Measurements from ENCODE around the gene TRIB2. TPM values are rescaled to one million over a fixed set of nuclear protein-coding genes. Genes with fewer than 3 reads are reported as not detected.
"Not testable (repeated sequence)": the region's sequence is repeated elsewhere in the genome, so short reads cannot be mapped to it uniquely, and the experiment has no call there.

Gene TRIB2
- total RNA-seq: 10 to 100 TPM; 29.4 to 34.5 TPM
- long read RNA-seq, donor 1, full-length matches to known transcripts: 6 of 9 reads
- long read RNA-seq, donor 1, partial matches to known transcripts: 2 of 9 reads
- long read RNA-seq, donor 1, other reads (novel, unspliced or antisense): 1 of 9 reads
- long read RNA-seq, donor 2, full-length matches to known transcripts: 25 of 32 reads
- long read RNA-seq, donor 2, partial matches to known transcripts: 1 of 32 reads
- long read RNA-seq, donor 2, other reads (novel, unspliced or antisense): 6 of 32 reads

DNA sequence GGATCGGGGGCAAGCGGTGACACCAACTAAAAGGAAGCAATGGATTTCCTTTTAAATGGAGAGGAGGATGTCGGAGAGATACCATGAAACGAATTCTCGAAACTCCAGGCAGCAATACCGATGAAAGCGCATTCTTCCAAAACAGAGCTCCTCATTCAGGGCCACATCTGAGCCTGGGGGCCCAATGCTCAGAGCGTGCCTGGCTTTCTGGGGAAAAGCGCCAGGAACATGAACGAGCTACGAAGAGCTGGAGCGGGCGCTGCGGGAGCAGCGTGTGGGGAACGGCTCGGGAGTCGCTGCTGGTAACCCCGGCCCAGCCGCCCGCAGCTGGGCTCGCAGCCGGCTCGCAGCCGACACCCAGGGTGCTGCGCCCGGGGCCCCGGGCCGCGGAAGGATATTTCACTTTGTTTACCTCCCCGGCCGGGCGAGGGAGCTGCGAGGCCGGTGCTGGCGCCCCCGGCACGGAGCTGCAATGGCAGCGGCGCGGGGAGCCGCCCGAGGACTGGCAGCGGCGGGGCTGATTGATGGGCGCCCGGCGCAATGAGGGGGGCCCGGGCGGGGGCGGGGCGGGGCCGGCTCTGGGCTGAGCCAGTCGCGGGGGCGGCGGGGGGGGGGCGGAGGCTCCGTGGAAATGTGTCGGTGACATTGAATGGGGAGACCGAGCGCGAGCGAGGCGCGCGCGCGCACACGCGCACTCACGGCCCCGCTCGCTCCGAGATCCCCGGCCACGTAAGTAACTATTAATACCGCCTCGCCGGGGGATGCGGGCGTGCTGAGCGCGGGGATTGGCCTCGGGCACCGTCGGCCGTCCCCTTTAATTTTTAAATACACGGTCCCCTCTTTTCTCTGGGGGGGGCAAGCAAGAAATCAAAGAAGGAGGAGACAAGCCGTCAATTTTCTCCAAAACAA is at the start of gene TRIB2:
Gene TRIB2 (plus strand): TSS at position 655 of the 909 bp plus-strand sequence. CDS start 1,372 bp downstream, outside the sequence.
- peak; percentile 94 for DNase-seq (ENCODE audit: low spot score)
- intact Hi-C loops (cut with DNase I): loop anchor here (5.0 to 10.0 kb wide), 4 partner anchors 182 to 852 kb away; no protein-coding TSS in a partner anchor

DNA sequence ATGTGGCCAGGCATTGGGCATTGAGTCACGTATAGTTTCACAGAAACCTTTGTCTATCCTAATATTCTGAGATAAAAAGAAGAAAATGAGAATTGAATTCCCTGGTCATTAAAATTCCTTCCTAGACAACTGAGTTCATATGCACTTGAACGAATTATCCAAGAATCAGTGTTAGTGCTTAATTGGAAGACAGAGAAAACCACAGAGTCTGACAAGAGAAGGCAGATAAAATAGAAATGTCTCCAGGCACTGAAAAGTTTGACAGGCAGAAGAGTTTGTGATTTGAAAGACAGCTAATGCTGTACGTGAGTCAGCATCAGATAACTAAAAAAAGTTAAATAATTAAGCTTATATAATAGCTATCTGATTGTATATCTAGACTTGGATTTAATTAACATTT is 47.7 kb upstream of the TRIB2 start:
- intact Hi-C loops (cut with DNase I): no loop called here

DNA sequence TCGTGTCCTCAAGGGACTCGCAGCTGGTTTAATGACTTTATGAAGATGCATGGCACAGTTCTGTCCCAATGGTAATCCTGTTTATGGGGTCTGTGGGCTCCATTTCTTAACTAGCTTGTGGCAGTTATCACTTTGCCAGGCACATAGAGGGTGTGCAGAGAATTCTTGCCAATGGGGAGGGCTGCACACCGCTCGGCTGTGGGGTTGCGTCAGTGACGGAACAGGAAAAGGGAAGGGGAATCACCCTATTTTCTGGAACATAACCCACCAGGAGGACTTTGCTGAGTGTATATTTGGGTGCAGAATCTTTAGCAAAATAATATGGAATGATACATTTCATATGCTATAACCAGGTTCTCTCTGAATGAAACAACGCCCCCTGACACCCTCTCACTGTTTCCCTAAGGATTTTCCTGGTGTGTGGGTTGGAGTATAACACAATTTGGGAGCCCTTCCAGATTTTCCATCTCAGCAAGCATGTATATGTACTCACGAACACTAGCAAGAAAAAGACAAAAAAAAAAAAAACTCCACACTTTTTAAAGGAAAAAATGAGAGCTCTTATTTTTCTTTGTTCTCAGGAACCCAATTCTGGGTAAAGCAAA is 43.9 kb upstream of the TRIB2 start:
- DNase-seq (ENCODE audit: low spot score): no peak
- intact Hi-C loops (cut with DNase I): no loop called here

More for the DNA sequence above, 47.7 kb upstream of the TRIB2 start:
- DNase-seq (ENCODE audit: low spot score): no peak

DNA sequence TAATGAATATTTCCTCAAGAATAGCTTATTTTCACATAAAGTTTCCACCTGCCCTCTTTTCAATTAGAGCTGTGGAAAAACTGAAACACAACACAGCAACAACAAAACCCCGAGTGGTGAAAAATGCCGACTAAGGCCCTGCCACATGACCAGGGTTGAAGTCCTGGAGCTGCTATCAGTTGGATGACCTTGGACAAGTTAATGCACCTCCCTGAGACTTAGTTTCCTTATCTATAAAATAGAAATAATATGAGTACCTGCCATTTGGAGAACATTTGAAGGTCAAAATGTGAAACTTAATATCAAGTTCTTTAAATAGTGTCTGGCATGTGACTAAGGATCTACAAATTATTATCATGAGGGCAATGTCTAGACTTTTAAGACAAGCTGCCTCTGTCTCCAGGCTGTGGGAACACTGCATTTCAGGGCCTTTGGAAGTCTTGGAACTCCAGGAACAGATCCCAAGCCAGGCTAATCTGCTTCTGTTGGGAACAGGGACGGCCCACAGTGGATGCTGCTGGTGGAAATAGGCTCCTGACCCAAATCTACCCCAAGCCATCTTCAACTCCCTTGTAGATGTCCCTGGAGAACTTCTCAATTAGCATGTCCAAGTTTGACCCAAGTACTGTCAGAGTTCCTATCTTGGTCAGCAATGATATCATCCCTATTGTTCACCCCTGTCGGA is 42.0 kb upstream of the TRIB2 start:
- intact Hi-C loops (cut with DNase I): no loop called here
- no peak for DNase-seq (ENCODE audit: low spot score)

DNA sequence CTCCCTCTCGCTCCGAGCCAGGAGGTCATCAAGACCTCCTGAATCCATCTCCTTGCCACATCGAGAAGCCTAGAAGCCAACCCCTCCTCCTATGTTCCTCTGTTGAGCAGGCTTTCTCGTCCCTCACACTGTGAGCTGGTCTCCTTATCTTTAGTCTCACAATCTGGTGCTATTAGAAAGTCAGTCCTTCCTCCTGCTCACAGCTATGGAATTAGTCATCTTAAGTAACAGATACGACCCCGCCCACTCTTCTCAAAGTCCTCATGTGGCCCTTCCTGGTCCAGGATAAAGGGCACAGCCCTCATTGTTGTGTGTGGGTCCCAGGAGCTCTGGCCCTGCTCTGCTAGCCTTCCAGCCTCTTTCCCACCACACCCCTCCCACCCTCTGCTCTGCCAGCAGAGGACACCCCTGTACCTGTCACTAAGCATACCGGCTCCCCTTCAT is 41.4 kb upstream of the TRIB2 start:
- intact Hi-C loops (cut with DNase I): no loop called here

DNA sequence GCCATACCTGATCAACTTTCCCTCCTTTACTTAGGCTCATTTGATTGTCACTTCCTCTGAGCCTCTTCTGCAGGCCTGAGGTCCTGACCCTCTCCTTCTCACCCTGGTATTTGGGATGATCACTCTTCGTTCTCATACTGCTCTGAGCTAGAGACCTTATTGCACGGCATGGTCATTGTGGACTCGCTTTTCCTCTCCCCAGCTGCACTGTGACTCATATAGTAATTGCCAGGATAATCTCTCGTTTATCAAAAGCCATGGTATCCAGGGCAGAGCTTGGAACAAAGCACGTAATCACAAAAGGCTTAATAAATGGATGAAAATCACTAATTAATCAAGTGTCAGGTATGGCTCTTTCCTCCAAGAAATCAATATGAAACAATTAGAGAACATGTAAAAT is 40.9 kb upstream of the TRIB2 start:
- intact Hi-C loops (cut with DNase I): no loop called here
- no peak for DNase-seq (ENCODE audit: low spot score)

More for the DNA sequence above, 41.4 kb upstream of the TRIB2 start:
- DNase-seq (ENCODE audit: low spot score): no peak

DNA sequence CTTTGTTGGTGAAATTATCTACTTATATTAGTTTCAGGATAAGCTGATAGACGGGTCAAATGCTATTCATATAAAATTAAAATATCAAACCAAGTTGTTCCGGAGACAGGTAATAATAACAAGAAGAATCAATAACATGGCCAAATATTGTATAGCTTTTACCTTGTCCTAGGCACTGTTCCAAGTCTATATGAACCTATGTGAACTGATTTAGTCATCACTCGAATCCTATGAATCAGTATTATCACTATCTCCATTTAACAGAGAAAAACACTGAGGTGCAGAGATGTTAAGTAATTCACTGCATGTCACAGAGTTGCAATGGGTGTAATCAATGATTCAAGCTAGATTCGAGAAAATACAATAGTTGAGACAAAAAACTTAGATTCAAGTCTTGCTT is 40.0 kb upstream of the TRIB2 start:
- intact Hi-C loops (cut with DNase I): no loop called here
- no peak for DNase-seq (ENCODE audit: low spot score)

DNA sequence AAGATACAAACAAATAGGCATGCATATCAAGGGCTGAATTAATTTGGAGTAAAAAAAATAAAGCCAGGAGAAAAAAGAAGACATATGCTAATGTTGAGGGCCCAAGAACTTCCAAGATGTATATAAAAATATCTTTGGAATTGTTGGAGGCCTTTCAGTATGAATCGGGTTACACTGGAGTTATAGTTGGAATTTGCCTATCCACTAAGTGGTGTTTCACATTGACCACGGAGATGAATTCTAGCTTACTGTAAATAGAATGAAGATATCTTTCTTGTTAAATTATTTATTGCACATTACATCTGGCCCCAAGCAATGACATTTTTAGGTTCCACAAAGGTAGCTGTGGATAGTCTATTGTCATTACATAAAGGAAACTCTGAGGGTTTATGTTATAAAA is 38.5 kb upstream of the TRIB2 start:
- DNase-seq (ENCODE audit: low spot score): no peak
- intact Hi-C loops (cut with DNase I): no loop called here

DNA sequence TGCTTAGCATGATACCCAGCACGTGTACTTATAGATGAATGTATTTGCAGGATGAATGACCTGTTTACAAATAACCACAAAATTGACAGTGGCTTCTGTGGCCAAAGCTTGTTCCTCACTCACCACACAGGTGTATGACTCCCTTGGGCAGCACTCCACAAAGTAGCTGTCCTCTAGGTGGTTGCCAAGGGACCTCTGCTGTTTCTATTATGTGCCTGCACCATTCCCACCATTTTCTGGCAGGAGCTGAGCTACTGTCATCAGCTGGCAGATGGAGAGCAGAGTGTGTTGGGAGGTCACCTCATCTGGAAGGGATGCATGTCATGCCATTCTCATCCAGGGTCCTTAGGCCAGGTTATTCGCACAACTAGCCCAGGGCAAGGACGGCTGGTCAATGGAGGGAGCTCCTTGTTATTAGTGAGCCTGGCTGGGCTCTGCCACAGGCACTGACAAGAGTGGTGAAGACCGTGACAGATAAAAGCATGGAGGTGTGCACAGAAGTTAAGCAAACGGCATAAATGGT is 37.1 kb upstream of the TRIB2 start:
- no peak for DNase-seq (ENCODE audit: low spot score)
- intact Hi-C loops (cut with DNase I): no loop called here

DNA sequence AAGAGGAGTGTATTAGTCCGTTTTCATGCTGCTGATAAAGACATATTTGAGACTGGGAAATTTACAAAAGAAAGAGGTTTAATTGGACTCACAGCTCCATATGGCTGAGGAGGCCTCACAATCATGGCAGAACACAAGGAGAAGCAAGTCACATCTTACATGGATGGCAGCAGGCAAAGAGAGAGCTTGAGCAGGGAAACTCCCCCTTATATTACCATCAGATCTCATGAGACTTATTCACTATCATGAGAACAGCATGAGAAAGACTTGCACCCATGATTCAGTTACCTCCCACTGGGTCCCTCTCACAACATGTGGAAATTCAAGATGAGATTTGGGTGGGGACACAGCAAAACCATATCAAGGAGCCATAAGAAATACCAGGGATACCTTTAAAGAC is 36.6 kb upstream of the TRIB2 start:
- intact Hi-C loops (cut with DNase I): not testable (repeated sequence)

DNA sequence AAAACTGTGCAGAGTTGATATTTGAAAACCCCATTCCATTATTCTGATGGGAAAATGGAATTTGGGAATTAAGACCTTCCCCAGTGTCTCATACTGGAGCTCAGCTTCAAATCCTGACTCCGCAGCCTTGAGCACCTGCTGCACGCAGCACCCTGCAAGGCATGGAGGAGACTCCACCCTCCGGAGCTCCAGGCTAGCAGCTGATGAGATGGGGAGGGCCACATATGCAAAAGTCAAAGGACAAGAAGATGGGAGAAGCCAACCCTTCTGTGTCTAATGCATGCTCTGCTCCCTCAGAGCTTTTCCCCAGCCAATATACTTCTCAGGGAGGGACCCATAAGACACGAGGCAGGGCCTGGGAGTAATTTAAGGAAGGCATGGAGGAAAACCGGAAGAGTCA is 34.7 kb upstream of the TRIB2 start:
- no peak for DNase-seq (ENCODE audit: low spot score)
- intact Hi-C loops (cut with DNase I): no loop called here

More for the DNA sequence above, 36.6 kb upstream of the TRIB2 start:
- DNase-seq (ENCODE audit: low spot score): not testable (repeated sequence)

DNA sequence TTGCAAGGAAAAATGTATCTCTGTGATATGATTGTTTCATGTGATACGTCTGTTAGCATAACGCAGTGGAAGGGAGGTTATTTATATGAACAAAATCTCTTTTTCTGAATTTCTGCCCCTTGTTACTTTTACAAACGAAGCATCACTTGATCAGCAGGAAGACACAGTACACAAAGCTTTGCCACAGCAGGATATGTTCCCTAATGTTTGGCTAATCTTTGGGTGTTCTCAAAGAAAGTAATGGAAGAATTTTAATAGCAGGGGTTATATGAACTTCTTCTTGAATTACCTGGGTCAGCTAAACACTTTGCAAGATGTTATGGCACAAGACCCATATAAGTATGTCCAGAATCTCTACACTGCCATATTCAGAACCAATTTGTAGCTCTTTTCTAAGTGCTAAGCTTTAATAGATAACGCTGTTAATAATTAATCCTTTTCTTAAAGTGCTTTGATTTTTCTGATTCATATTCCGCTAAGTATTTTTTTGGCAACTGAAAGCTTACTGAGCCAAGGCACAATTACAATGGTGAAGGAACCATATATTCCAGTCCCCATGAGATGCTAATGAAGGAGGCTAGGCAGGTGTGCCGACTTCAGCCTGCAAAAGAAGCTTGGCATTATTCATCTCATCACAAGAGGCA is 33.2 kb upstream of the TRIB2 start:
- intact Hi-C loops (cut with DNase I): no loop called here
- DNase-seq (ENCODE audit: low spot score): no peak

DNA sequence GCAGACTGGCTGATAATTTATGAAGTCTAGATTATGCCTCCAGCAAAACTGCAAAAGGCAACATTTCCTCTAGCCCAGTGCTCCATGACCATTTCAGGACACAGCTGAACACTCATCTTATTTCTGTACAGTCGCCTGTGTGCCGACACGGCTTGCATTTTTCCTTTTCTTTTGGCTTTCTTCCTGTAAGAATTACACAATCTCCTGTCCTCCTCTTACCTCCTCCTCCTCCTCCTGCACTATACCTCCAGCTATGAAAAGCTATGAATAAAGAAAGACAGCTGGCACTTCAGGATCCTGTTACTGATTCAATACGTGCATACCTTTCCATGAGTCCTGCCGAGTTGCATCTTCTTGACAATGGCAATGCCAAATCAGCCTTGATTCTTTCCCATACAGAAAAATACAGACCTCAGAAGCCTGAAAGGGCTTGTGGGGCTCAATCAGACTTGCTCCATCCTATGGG is 32.2 kb upstream of the TRIB2 start:
- intact Hi-C loops (cut with DNase I): no loop called here
- DNase-seq (ENCODE audit: low spot score): no peak

DNA sequence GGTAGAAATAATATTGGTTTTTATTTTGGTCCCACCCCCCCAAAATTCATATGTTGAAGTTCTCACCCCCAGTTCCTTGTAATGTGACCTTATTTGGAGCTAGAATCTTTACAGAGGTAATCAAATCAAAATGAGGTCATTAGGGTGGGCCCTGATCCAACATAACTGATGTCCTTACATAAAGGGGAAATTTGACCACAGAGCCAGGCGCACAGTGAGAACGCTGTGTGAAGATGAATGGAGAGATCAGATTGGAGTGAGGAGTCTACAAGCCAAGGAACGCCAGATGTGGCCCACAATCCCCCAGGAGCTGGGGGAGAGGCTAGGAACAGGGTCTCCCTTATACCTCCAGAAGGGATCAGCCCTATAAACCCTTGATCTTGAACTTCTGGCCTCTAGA is 31.6 kb upstream of the TRIB2 start:
- DNase-seq (ENCODE audit: low spot score): no peak
- intact Hi-C loops (cut with DNase I): no loop called here

DNA sequence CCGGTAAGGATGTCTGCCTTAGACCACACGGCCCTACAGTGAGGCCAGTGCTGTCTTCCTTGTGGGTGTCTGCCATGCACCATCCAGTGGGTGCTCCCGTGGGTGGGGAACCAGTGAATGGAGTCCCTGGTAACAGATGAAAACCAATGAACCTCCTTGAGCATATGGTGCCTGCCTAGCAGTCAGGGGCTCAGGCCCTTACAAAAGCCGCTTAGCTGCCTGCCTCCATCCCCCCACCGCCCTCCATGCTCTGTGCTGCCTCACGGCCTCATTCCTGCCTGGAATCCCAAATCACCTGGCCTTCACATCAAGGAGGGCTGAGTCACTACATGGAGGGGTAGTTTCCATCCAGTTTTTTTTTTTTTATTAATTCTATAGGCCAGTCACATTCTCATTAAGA is 30.8 kb upstream of the TRIB2 start:
- DNase-seq (ENCODE audit: low spot score): no peak
- intact Hi-C loops (cut with DNase I): no loop called here

DNA sequence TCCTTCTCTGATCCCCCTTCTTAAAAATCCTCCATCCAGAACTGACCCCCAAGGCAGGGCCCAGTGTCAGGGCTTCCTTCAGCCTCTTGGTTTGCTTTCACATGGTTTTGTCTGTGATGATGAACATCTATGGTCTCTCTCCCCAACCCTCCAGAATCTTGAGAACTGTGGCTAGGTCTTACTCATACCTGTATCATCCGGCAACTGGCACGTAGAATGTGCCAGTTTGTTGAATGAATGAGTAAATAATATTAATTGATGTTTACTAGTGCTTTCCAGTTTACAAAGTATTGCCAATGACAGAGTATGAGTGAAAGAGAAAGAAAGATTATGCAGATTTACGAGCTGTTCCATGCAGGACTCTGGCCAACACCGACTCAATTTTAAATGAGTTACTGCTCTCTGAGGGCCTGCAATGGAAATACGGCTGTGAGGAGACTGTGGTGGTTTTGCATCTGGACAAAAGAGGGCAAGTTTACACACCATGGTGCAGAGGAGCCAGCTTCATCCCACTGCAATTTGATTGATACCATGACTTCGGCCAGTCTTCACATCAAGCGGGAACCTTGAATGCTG is 29.9 kb upstream of the TRIB2 start:
- intact Hi-C loops (cut with DNase I): no loop called here
- DNase-seq (ENCODE audit: low spot score): no peak

DNA sequence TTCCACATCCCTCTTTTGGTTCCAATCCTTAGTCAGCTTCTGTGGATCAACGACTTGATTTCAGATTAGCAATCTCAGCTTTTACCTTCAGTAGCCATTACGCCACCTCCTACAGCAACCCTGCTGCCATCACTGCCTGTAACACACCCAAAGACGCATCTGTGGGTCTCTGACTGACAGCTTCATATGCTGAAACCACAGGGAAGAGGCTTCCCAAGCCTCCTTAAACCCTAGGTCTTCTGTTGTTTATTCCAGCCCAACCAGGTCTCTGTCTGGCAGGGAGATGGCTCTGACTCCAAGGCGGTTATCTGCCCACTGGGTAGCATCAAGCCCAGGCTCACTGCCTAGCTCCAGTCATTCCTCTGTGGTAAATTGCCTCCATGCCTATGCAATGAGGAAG is 28.6 kb upstream of the TRIB2 start:
- intact Hi-C loops (cut with DNase I): no loop called here
- no peak for DNase-seq (ENCODE audit: low spot score)

DNA sequence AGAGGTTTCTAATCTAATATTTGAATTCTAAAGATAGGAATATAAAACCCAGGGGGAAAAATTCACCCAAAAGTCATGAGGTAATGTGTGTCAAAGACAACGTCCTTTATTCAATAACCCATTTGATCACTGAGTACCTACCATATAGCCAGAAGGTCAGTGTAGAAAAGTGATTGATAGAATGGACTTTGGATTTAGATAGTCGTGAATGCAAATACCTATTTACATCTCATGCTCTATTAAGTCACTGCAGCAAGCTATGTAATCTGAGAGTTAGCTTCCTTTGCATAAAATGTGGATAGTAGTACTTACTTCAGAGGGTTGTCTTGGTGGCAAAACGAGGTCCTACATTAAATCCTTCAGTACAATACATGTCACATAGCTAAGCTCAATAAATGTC is 27.8 kb upstream of the TRIB2 start:
- intact Hi-C loops (cut with DNase I): no loop called here
- DNase-seq (ENCODE audit: low spot score): no peak
